Lung (tissue), 12 donors: ENCODE data around the gene PSMD8. TPM values are rescaled to one million over a fixed set of nuclear protein-coding genes. Genes with fewer than 3 reads are reported as not detected.
A peak's percentile ranks its signal among the peaks of the same experiment; 100 is the strongest.

Experiments used
- ATAC-seq: fragments of 200-7000 bp; cut with Tn5 transposase; one replicate; pipeline ENCODE4 v1.9.1; 2020; ENCODE audit warnings: moderate number of reproducible peaks; ENCODE audit not compliant: insufficient read depth, low FRiP score
- DNase-seq, 3 donors: peaks; one replicate each; pipeline ENCODE4 v3.0.0-alpha.2; 2013 to 2017
- H3K27ac ChIP-seq, 2 donors: one replicate each; pipeline ENCODE4 v1.5.1; 2013; ENCODE audit warnings: mild to moderate bottlenecking in 2 of 2, moderate library complexity in 2 of 2, control low read depth in 1 of 2, inconsistent platforms in 1 of 2, low read depth in 1 of 2, low read length in 1 of 2
- H3K27me3 ChIP-seq, 3 donors: one replicate each; pipeline ENCODE4 v1.5.1; 2013; ENCODE audit warnings: low read length in 2 of 3; ENCODE audit not compliant: control insufficient read depth in 3 of 3, insufficient read depth in 3 of 3
- H3K36me3 ChIP-seq, 4 donors: one replicate each; pipeline ENCODE4 v1.5.1; 2013; ENCODE audit warnings: low read length in 4 of 4, mild to moderate bottlenecking in 1 of 4, moderate library complexity in 1 of 4; ENCODE audit not compliant: control insufficient read depth in 4 of 4, insufficient read depth in 4 of 4
- H3K4me1 ChIP-seq, 5 donors: one replicate each; pipeline ENCODE4 v1.5.1; 2013; ENCODE audit warnings: low read length in 5 of 5, mild to moderate bottlenecking in 2 of 5, moderate library complexity in 1 of 5; ENCODE audit not compliant: control insufficient read depth in 5 of 5, insufficient read depth in 5 of 5
- H3K4me3 ChIP-seq: one replicate; pipeline ENCODE4 v1.5.1; 2013; ENCODE audit warnings: mild to moderate bottlenecking, control low read depth, moderate library complexity
- H3K9ac ChIP-seq, 2 donors: one replicate each; pipeline ENCODE4 v1.5.1; 2013; ENCODE audit warnings: low read length in 2 of 2, control low read depth in 1 of 2; ENCODE audit not compliant: insufficient read depth in 1 of 2
- H3K9me3 ChIP-seq, 4 donors: one replicate each; pipeline ENCODE4 v1.5.1; 2013; ENCODE audit warnings: low read length in 3 of 4, mild to moderate bottlenecking in 1 of 4, moderate library complexity in 1 of 4; ENCODE audit not compliant: control insufficient read depth in 4 of 4, insufficient read depth in 3 of 4
- CTCF ChIP-seq: IDR thresholded peaks from 2 replicates; pipeline ENCODE4 v1.5.1; 2012; ENCODE audit warnings: mild to moderate bottlenecking; ENCODE audit errors: control extremely low read depth, extremely low read depth
- WGBS, 2 donors: extraction: QIAGEN DNeasy Blood & Tissue Kit; methylation state at CpG; one replicate each; pipeline ENCODE4 v1.1.7; 2013; 5-methylcytosine and 5-hydroxymethylcytosine counted together
- polyA plus RNA-seq, 2 donors: library from polyadenylated mRNA; stranded (reverse); fragments of 200-250 nt; gene quantifications; one replicate each; pipeline ENCODE4 v1.2.1, GENCODE V29; 2013
- total RNA-seq, 2 donors: library from RNA; depleted of rRNA in 1 of 2; stranded (reverse); fragments of >200 nt in 1 of 2; gene quantifications; one replicate each; pipeline ENCODE4 v1.2.1, GENCODE V29; 2014 to 2021
- donor health status: control.
- donor health status: control.
- donor health status: Bipolar disorder and iron deficiency.
- donor health status: healthy.
- donor health status: DM: yes; HTN: yes; CAD: no.

The PSMD8 gene
- total and polyA plus RNA-seq, 4 donors = 65.4 to 233 (median 149) TPM

GRCh38 chr19:38391911-38392464 is 17.6 kb downstream of the PSMD8 start:
- 68 to 70% methylated on average over 8 of the region's 8 CpGs for WGBS, 2 donors
- Histone ChIP-seq H3K27ac (no peak overlapping the region), H3K9me3 (peaks cover 0 to 4% (median 0%) of the 10 kb centered on the region in 4 donors), H3K36me3 (no peaks in the 10 kb centered on the region), H3K9ac (no peak overlapping the region), H3K4me1 (peaks cover 0 to 7% (median 0%) of the 10 kb centered on the region in 5 donors), H3K27me3 (peaks cover 6 to 83% (median 49%) of the 10 kb centered on the region in 3 donors), H3K4me3 (no peak overlapping the region)
- no peak for TF ChIP-seq CTCF
- ATAC-seq (no peak), DNase-seq (no peak)

GRCh38 chr19:38392707-38393308 is 18.4 kb downstream of the PSMD8 start:
- peaks cover 0 to 5% (median 0%) of the 10 kb centered on the region in 4 donors for H3K9me3 ChIP-seq
- H3K4me3 ChIP-seq = no peak overlapping the region
- peaks cover 0 to 5% (median 0%) of the 10 kb centered on the region in 5 donors for H3K4me1 ChIP-seq
- 72 to 79% methylated on average over 6 of the region's 6 CpGs for WGBS, 2 donors
- no peak for ATAC-seq
- H3K27me3 ChIP-seq = peaks cover 7 to 85% (median 47%) of the 10 kb centered on the region in 3 donors
- H3K9ac ChIP-seq = no peak overlapping the region
- DNase-seq = no peak
- no peak overlapping the region for H3K27ac ChIP-seq
- no peaks in the 10 kb centered on the region for H3K36me3 ChIP-seq
- TF ChIP-seq CTCF = no peak

- TF ChIP-seq CTCF = no peak
- DNase-seq = peak in 2 of 3 donors; percentile 41 to 42
- H3K4me3 ChIP-seq = no peak overlapping the region
- no peaks in the 10 kb centered on the region for H3K36me3 ChIP-seq
- peaks cover 15 to 77% (median 47%) of the 10 kb centered on the region in 3 donors for H3K27me3 ChIP-seq
- WGBS, 2 donors = 4 to 6% methylated on average over 30 of the region's 30 CpGs
- peaks cover 0 to 6% (median 0%) of the 10 kb centered on the region in 4 donors for H3K9me3 ChIP-seq
- no peak overlapping the region for H3K27ac ChIP-seq
- no peaks in the 10 kb centered on the region for H3K4me1 ChIP-seq
- ATAC-seq = no peak
- H3K9ac ChIP-seq = no peak overlapping the region
Observed at GRCh38 chr19:38394488-38394887, 20.1 kb downstream of the PSMD8 start.
